ENCODE data around the gene UNC13B. TPM values are rescaled to one million over a fixed set of nuclear protein-coding genes. Genes with fewer than 3 reads are reported as not detected.

Gene UNC13B
- total RNA-seq, 1 donor from 2014 or later = 39.9 TPM

DNA sequence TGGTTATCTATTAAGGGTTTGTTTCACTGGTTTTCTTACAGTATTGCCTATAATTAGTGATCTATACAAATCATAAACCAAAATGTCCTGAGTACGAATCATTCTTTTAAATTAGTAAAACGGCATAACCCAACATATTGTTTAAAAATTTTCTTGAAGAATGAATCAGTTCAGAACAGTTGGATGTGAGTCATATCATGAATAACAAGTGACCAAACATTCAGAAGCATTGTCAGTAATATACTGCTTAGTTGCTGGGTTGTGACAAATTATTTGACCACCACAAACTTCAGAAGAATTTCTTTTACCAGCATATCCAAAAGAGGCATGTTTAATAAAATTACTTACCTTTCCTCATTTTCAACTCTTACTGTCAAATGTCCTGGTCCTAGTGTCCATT, 111.2 kb downstream of the UNC13B start:
- Mint-ChIP-seq H3K4me3 (ENCODE audit: unreplicated experiment) (no peak overlapping the region), H3K27me3 (ENCODE audit: unreplicated experiment) (no peaks in the 10 kb centered on the region), H3K27ac (ENCODE audit: unreplicated experiment) (no peak overlapping the region), H3K9me3 (ENCODE audit: unreplicated experiment) (no peaks in the 10 kb centered on the region), H3K36me3 (ENCODE audit: low read depth, unreplicated experiment) (no peaks in the 10 kb centered on the region), H3K4me1 (ENCODE audit: unreplicated experiment) (peaks cover 9% of the 10 kb centered on the region)
- no peak for DNase-seq (ENCODE audit: low spot score)
- TF ChIP-seq, protein P1, sequence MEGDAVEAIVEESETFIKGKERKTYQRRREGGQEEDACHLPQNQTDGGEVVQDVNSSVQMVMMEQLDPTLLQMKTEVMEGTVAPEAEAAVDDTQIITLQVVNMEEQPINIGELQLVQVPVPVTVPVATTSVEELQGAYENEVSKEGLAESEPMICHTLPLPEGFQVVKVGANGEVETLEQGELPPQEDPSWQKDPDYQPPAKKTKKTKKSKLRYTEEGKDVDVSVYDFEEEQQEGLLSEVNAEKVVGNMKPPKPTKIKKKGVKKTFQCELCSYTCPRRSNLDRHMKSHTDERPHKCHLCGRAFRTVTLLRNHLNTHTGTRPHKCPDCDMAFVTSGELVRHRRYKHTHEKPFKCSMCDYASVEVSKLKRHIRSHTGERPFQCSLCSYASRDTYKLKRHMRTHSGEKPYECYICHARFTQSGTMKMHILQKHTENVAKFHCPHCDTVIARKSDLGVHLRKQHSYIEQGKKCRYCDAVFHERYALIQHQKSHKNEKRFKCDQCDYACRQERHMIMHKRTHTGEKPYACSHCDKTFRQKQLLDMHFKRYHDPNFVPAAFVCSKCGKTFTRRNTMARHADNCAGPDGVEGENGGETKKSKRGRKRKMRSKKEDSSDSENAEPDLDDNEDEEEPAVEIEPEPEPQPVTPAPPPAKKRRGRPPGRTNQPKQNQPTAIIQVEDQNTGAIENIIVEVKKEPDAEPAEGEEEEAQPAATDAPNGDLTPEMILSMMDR (IDR thresholded peaks at IDR 0.05; ENCODE audit: unreplicated experiment) = no peak

DNA sequence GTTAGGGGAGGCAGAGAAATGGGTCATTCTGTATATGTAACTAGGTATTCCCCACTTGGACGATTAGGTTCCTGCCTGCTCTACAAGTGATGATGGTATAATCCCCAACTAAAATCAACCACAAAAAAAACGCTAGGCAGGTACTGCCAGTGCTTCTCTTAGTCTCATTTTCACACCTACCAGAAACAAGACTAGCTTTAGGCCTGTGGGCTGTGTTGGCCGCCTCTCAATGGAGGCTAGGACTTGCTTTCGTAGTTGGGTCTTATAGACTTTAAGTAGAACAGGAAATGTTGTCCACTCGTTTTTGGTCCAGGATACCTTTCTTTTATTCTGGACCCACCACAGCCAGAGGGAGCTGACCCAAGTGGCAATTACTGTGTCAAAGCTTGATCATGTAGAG, 111.8 kb downstream of the UNC13B start:
- Mint-ChIP-seq H3K36me3 (ENCODE audit: low read depth, unreplicated experiment) (no peaks in the 10 kb centered on the region), H3K27me3 (ENCODE audit: unreplicated experiment) (no peaks in the 10 kb centered on the region), H3K27ac (ENCODE audit: unreplicated experiment) (no peak overlapping the region), H3K4me3 (ENCODE audit: unreplicated experiment) (no peak overlapping the region), H3K4me1 (ENCODE audit: unreplicated experiment) (peaks cover 9% of the 10 kb centered on the region), H3K9me3 (ENCODE audit: unreplicated experiment) (no peaks in the 10 kb centered on the region)
- TF ChIP-seq, protein P1 (IDR thresholded peaks at IDR 0.05; ENCODE audit: unreplicated experiment) = no peak
- DNase-seq (ENCODE audit: low spot score) = no peak

DNA sequence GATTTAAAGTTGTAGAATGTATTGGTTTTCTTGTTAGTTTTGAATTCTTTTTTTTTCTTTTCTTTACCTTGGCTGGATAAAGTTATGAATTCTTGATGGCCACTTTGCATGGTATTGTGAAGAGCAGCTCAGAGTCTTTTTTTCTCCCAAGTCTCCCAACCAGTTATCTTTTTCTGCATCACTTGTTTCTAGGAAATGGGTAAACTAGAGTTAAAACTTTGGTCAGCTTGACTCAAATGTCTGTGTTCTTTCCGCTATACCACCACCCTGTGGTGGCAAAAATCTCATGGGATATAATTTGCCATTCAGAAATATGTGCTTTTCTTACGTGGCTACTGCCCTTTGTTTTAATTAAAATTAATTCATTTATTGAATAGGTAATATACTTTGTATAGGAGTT, 113.2 kb downstream of the UNC13B start:
- Mint-ChIP-seq H3K27ac (ENCODE audit: unreplicated experiment) (no peak overlapping the region), H3K4me1 (ENCODE audit: unreplicated experiment) (peaks cover 3% of the 10 kb centered on the region), H3K4me3 (ENCODE audit: unreplicated experiment) (no peak overlapping the region), H3K36me3 (ENCODE audit: low read depth, unreplicated experiment) (no peaks in the 10 kb centered on the region), H3K27me3 (ENCODE audit: unreplicated experiment) (no peaks in the 10 kb centered on the region), H3K9me3 (ENCODE audit: unreplicated experiment) (no peaks in the 10 kb centered on the region)
- DNase-seq (ENCODE audit: low spot score) = no peak
- TF ChIP-seq, protein P1 (IDR thresholded peaks at IDR 0.05; ENCODE audit: unreplicated experiment) = no peak

DNA sequence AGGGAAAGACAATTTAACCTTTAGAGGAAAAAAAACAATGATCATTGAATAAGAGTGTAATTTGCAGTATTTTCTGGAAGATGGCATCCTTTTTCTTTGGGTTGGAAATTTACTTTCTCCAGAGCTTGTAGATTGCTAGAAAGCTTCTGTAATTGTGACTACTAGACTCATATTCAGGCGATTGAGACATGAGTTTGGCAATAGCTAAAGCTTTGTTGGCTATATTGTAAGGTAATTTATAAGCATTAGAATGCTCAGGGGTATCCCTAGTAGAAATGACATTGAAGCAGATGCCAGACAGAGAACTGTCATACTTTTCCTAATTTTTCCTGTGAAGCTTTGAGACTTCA, 115.3 kb downstream of the UNC13B start:
- H3K27me3 Mint-ChIP-seq (ENCODE audit: unreplicated experiment) = no peaks in the 10 kb centered on the region
- TF ChIP-seq, protein P1 (IDR thresholded peaks at IDR 0.05; ENCODE audit: unreplicated experiment) = no peak
- H3K9me3 Mint-ChIP-seq (ENCODE audit: unreplicated experiment) = no peaks in the 10 kb centered on the region
- no peak overlapping the region for H3K4me3 Mint-ChIP-seq (ENCODE audit: unreplicated experiment)
- no peaks in the 10 kb centered on the region for H3K36me3 Mint-ChIP-seq (ENCODE audit: low read depth, unreplicated experiment)
- no peak for DNase-seq (ENCODE audit: low spot score)
- H3K27ac Mint-ChIP-seq (ENCODE audit: unreplicated experiment) = no peak overlapping the region
- H3K4me1 Mint-ChIP-seq (ENCODE audit: unreplicated experiment) = no peaks in the 10 kb centered on the region

DNA sequence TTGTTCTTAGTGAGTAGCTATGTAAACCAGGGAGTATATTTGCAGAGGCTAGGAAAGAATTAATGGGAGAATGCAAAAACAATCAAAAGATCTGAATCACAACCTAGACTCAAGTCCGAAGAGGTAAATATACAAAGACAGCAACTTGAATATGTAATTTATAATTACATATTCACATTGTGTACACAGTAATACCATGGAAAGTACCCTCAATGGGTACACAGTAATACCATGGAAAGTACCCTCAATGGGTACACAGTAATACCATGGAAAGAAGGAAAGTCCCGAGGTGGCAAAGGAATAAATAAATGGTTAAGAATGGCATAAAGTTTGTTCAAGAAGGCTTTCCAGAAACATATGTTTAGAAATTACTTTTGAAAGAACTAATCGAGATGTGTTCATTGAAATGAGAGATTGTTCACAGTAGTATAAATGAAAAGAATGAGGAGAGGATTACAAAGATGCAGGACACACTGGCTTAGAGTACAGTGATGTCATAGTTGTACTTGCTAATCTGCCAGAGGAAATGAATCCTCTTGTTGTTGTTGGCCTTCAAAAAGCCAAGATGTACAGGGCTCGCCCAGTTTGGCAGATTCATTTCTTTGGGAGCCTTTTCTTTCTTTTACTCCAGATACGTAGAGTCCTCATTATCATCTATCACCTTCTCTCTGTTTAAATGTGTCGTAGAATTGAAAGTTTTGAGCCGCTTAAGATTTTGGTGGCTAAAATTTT, 116.0 kb downstream of the UNC13B start:
- no peaks in the 10 kb centered on the region for H3K4me1 Mint-ChIP-seq (ENCODE audit: unreplicated experiment)
- H3K4me3 Mint-ChIP-seq (ENCODE audit: unreplicated experiment) = no peak overlapping the region

More for the DNA sequence above, 116.0 kb downstream of the UNC13B start:
- Mint-ChIP-seq H3K27me3 (ENCODE audit: unreplicated experiment) (no peaks in the 10 kb centered on the region), H3K36me3 (ENCODE audit: low read depth, unreplicated experiment) (no peaks in the 10 kb centered on the region), H3K27ac (ENCODE audit: unreplicated experiment) (no peak overlapping the region), H3K9me3 (ENCODE audit: unreplicated experiment) (no peaks in the 10 kb centered on the region)
- TF ChIP-seq, protein P1 (IDR thresholded peaks at IDR 0.05; ENCODE audit: unreplicated experiment) = no peak
- no peak for DNase-seq (ENCODE audit: low spot score)

All from endothelial cell (in vitro differentiated cells).